Endothelial cell of umbilical vein (primary cell): ENCODE measurements around the gene NR6A1. TPM values are rescaled to one million over a fixed set of nuclear protein-coding genes. Genes with fewer than 3 reads are reported as not detected.

ENCODE experiments used
- BruUV-seq: library from RNA; stranded (reverse); fragments of 400-500 nt; replicated peaks from 2 replicates; lab custom pipeline; 2021; lab: Mats Ljungman, UMichigan
- CTCF ChIA-PET: fragments of 300-600, 350-600 bp; sonication (Branson Sonifier 250); formaldehyde crosslinking; loops from one replicate; lab custom pipeline; 2021; ENCODE audit warnings: antibody characterized with exemption, inconsistent platforms; lab: Charles Lee
- POLR2A ChIA-PET: fragments of 300-600, 350-600 bp; sonication (Branson Sonifier 250); formaldehyde crosslinking; loops from one replicate; lab custom pipeline; 2021; ENCODE audit warnings: antibody characterized with exemption, inconsistent platforms; lab: Charles Lee
- DNase-seq: peaks from one replicate; pipeline ENCODE4 v3.0.0-alpha.2; 2011; ENCODE audit warnings: low read depth, low spot score
- FAIRE-seq: peaks from 2 replicates; lab custom pipeline; 2011; peaks lifted over from hg19 to GRCh38; lab: Jason Lieb, UNC
- H2AFZ ChIP-seq: 2 replicates; pipeline ENCODE4 v1.6.0; 2012; ENCODE audit warnings: low read depth, low read length, control low read depth, inconsistent platforms
- H3K27ac ChIP-seq: 2 replicates; pipeline ENCODE4 v1.5.1; 2011; ENCODE audit warnings: low read depth, mild to moderate bottlenecking, control low read depth, low read length, moderate library complexity; ENCODE audit not compliant: insufficient read depth
- H3K27me3 ChIP-seq, 2 experiments: 2 replicates each; pipeline versions ENCODE4 v1.6.0 to v1.6.1; 2011; ENCODE audit warnings: low read length in 2 of 2, mixed read lengths in 1 of 2; ENCODE audit not compliant: control insufficient read depth in 2 of 2, insufficient read depth in 2 of 2
- H3K36me3 ChIP-seq, 2 experiments: 2 replicates in 1 of 2; 3 replicates in 1 of 2; pipeline ENCODE4 v1.5.1; 2011; ENCODE audit warnings: low read length in 2 of 2, mild to moderate bottlenecking in 1 of 2, moderate library complexity in 1 of 2; ENCODE audit not compliant: control insufficient read depth in 2 of 2, insufficient read depth in 2 of 2; ENCODE audit errors: extremely low read depth in 1 of 2
- H3K4me1 ChIP-seq: 3 replicates; pipeline ENCODE4 v1.5.1; 2011; ENCODE audit warnings: mild to moderate bottlenecking, low read length; ENCODE audit not compliant: control insufficient read depth, insufficient read depth; ENCODE audit errors: extremely low read depth
- H3K4me2 ChIP-seq: 2 replicates; pipeline ENCODE4 v1.6.1; 2011; ENCODE audit warnings: low read length, control low read depth, mixed read lengths; ENCODE audit not compliant: insufficient read depth
- H3K4me3 ChIP-seq, 3 experiments: fragments of 200-600 bp in 1 of 3; sonication (generic), shearing (Covaris generic) in 1 of 3; replicated peaks in 1 of 3; 2 replicates each; pipeline ENCODE4 v1.5.1; 2011 to 2016; ENCODE audit warnings: control low read depth in 3 of 3, low read length in 3 of 3, mild to moderate bottlenecking in 2 of 3, inconsistent platforms in 1 of 3, low read depth in 1 of 3, moderate library complexity in 1 of 3; ENCODE audit not compliant: insufficient read depth in 1 of 3
- H3K79me2 ChIP-seq: 2 replicates; pipeline ENCODE4 v1.6.0; 2012; ENCODE audit warnings: low read length, inconsistent platforms; ENCODE audit not compliant: control insufficient read depth, insufficient read depth
- H3K9ac ChIP-seq: replicated peaks from 2 replicates; pipeline ENCODE3; 2011; ENCODE audit warnings: low read length, control low read depth; ENCODE audit not compliant: insufficient read depth; ENCODE audit errors: extremely low read depth
- H3K9me1 ChIP-seq: replicated peaks from 3 replicates; pipeline ENCODE4 v1.6.0; 2011; ENCODE audit warnings: mild to moderate bottlenecking, low read length; ENCODE audit not compliant: control insufficient read depth, insufficient read depth; ENCODE audit errors: extremely low read depth
- H3K9me3 ChIP-seq: replicated peaks from 2 replicates; pipeline ENCODE4 v1.5.1; 2012; ENCODE audit warnings: low read length, inconsistent platforms; ENCODE audit not compliant: control insufficient read depth, insufficient read depth
- H4K20me1 ChIP-seq: replicated peaks from 2 replicates; pipeline ENCODE3; 2011; ENCODE audit warnings: mild to moderate bottlenecking, low read length; ENCODE audit not compliant: control insufficient read depth, insufficient read depth; ENCODE audit errors: extremely low read depth
- CTCF ChIP-seq, 2 donors: IDR thresholded peaks; 1 replicate in 1 of 2; 2 replicates in 1 of 2; pipeline ENCODE4 v1.5.1; 2011; ENCODE audit warnings: low read length in 2 of 2, mild to moderate bottlenecking in 2 of 2, moderate library complexity in 2 of 2, control low read depth in 1 of 2, inconsistent platforms in 1 of 2, low read depth in 1 of 2; ENCODE audit not compliant: insufficient read depth in 1 of 2; ENCODE audit errors: extremely low read depth in 1 of 2
- EZH2 ChIP-seq: IDR thresholded peaks from 2 replicates; pipeline ENCODE4 v1.6.1; 2012; ENCODE audit warnings: borderline replicate concordance, low read depth, mild to moderate bottlenecking, moderate library complexity, low read length, inconsistent platforms; ENCODE audit not compliant: severe bottlenecking
- GATA2 ChIP-seq: IDR thresholded peaks from 2 replicates; pipeline ENCODE4 v1.7.0; 2011; ENCODE audit warnings: low read depth, mild to moderate bottlenecking, moderate library complexity, mixed read lengths, low read length; ENCODE audit not compliant: insufficient read length, insufficient read depth
- JUN ChIP-seq: IDR thresholded peaks from 2 replicates; pipeline ENCODE4 v1.6.1; 2011; ENCODE audit warnings: borderline replicate concordance, low read depth; ENCODE audit not compliant: insufficient read length, insufficient read depth
- MYC ChIP-seq: IDR thresholded peaks from one replicate; pipeline ENCODE4 v1.6.1; 2011; ENCODE audit warnings: mild to moderate bottlenecking, low read depth, low read length
- POLR2AphosphoS5 ChIP-seq: IDR thresholded peaks from 2 replicates; pipeline ENCODE4 v1.6.1; 2012; ENCODE audit warnings: low read depth, mild to moderate bottlenecking, control low read depth, low read length, moderate library complexity; ENCODE audit not compliant: insufficient read depth
- dilution Hi-C: fragments of 300-500 bp; cut with MboI; formaldehyde crosslinking; loops from one replicate; pipeline ENCODE4 v1.15.0; 2019; ENCODE audit warnings: low sequenced_read_pairs; ENCODE audit not compliant: extremely low pct_ligation_motif_present
- intact Hi-C: fragments of 100-400 bp; cut with micrococcal nuclease; formaldehyde crosslinking; loops from one replicate; pipeline ENCODE4 v1.10.0; 2022
- polyA plus RNA-seq, 4 experiments: library from polyadenylated mRNA; depleted of rRNA in 3 of 4; stranded (reverse) in 3 of 4; unstranded in 1 of 4; fragments of >200 nt; gene quantifications; 2 replicates each; pipeline versions ENCODE4 v1.2.1 to v1.2.3, GENCODE V29; 2011 to 2012; ENCODE audit warnings: missing spikeins in 1 of 4
- total RNA-seq: library from RNA; stranded (reverse); gene quantifications from 2 replicates; pipeline ENCODE4 v1.2.3, GENCODE V29; 2021
- TF ChIP-seq, protein P1 (sequence below): IDR thresholded peaks from 2 replicates; pipeline ENCODE4 v1.6.1; 2011; ENCODE audit not compliant: insufficient read depth, insufficient read length

The NR6A1 gene
- total and polyA plus RNA-seq, 2 donors (not counting 3 experiments of a cell fraction or from before 2014, with no cell fraction given), result 0.17 to 1.2 TPM

DNA sequence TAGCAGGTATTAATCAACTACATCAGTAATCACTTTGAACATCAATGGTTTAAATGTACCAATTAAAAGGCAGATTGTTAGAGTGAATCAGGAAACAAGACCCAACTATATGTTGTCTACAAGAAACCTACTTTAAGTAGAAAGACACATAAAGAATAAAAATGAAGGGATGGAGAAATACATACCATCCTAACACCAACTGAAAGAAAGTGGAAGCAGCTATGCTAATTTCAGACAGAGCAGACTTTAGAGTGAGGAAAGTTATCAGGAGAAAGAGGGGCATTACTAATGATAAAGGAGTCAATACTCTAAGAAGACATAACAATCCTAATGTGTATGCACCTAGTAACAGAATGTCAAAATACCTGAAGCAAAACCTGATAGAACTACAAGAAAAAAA lies 125.8 kb downstream of the NR6A1 start:
- Histone ChIP-seq H2AFZ (no peak overlapping the region), H3K9me3 (no peaks in the 10 kb centered on the region), H3K4me2 (no peak overlapping the region), H3K79me2 (no peaks in the 10 kb centered on the region), H3K9ac (no peak overlapping the region), H3K36me3 (no peaks in the 10 kb centered on the region), H3K4me3 (no peak overlapping the region), H3K4me1 (no peaks in the 10 kb centered on the region), H3K27ac (no peak overlapping the region), H4K20me1 (no peaks in the 10 kb centered on the region), H3K27me3 (peaks cover 1 to 2% of the 10 kb centered on the region in 2 experiments), H3K9me1 (no peaks in the 10 kb centered on the region)
- FAIRE-seq (no peak), DNase-seq (no peak)
- intact Hi-C loops (no loop called here), dilution Hi-C loops (no loop called here)
- BruUV-seq, result no TSS peak
- TF ChIP-seq GATA2 (no peak), EZH2 (no peak), POLR2AphosphoS5 (no peak)
- TF ChIP-seq, protein P1, sequence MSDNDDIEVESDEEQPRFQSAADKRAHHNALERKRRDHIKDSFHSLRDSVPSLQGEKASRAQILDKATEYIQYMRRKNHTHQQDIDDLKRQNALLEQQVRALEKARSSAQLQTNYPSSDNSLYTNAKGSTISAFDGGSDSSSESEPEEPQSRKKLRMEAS, result no peak
- CTCF ChIA-PET, result interaction anchor here (1.3 to 2.2 kb wide), 2 partner anchors 15 to 18 kb away, joined by 5 to 6 read pairs; no protein-coding TSS in a partner anchor
- POLR2A ChIA-PET, result no interaction called here

- DNase-seq (no peak), FAIRE-seq (no peak)
- POLR2A ChIA-PET, result no interaction called here
- H3K4me1 ChIP-seq, result no peaks in the 10 kb centered on the region
- H3K27me3 ChIP-seq, result peaks cover 7 to 15% of the 10 kb centered on the region in 2 experiments
- H3K9ac ChIP-seq, result no peak overlapping the region
- no peaks in the 10 kb centered on the region for H3K9me3 ChIP-seq
- CTCF ChIA-PET, result interaction anchor here (1.5 to 1.7 kb wide), 2 partner anchors 23 to 72 kb away, joined by 5 to 11 read pairs; no protein-coding TSS in a partner anchor
- intact Hi-C loops, result no loop called here
- dilution Hi-C loops, result no loop called here
- no peak overlapping the region for H3K4me3 ChIP-seq
- H2AFZ ChIP-seq, result no peak overlapping the region
- no peaks in the 10 kb centered on the region for H4K20me1 ChIP-seq
- no TSS peak for BruUV-seq
- no peaks in the 10 kb centered on the region for H3K79me2 ChIP-seq
- H3K27ac ChIP-seq, result no peak overlapping the region
- H3K36me3 ChIP-seq, result no peaks in the 10 kb centered on the region
- no peaks in the 10 kb centered on the region for H3K9me1 ChIP-seq
- TF ChIP-seq MYC (no peak), GATA2 (no peak), EZH2 (no peak), CTCF (IDR thresholded peaks at IDR 0.05; ENCODE audit: extremely low read depth in 1 of 2, insufficient read depth in 1 of 2, low read depth in 1 of 2, low read length in 2 of 2) (no peak), JUN (no peak)
- TF ChIP-seq, protein P1, result no peak
- no peak overlapping the region for H3K4me2 ChIP-seq
Measured at GRCh38 chr9:124639637-124640036, 131.5 kb downstream of the NR6A1 start.
